Measurements from ENCODE around the gene COPZ2.
"Not testable (repeated sequence)": the region's sequence is repeated elsewhere in the genome, so short reads cannot be mapped to it uniquely, and the experiment has no call there.

The COPZ2 gene
- total RNA-seq = 0.19 to 0.70 (median 0.69) reads per million in 3 donors

GRCh38 chr17:48037036-48037837 lies at the start of gene COPZ2:
COPZ2 (minus strand) TSS chr17:48037797; CDS start chr17:48037777, 20 bp downstream.
- Histone ChIP-seq H3K4me1 (ENCODE audit: control insufficient read depth, insufficient read depth, low read length, poor library complexity, severe bottlenecking) (peaks cover 8% of the 10 kb centered on the region), H3K27me3 (replicated peaks; ENCODE audit: control insufficient read depth, insufficient read depth, low read length, poor library complexity, severe bottlenecking) (peaks cover 6% of the 10 kb centered on the region), H3K9me3 (ENCODE audit: control insufficient read depth, low read length) (no peaks in the 10 kb centered on the region), H3K36me3 (ENCODE audit: control insufficient read depth, insufficient read depth, low read length) (no peaks in the 10 kb centered on the region), H3K27ac (ENCODE audit: insufficient read depth, low read length, poor library complexity, severe bottlenecking) (no peak within 1 kb of the TSS), H3K4me3 (ENCODE audit: insufficient read depth, low read depth, low read length, poor library complexity, severe bottlenecking) (peak within 1 kb of the TSS; percentile 72)
- DNase-seq = peak; percentile 37 to 49 (median 40)

GRCh38 chr17:48084932-48085331 lies 47.3 kb upstream of the COPZ2 start:
- DNase-seq = no peak
- Histone ChIP-seq H3K36me3 (ENCODE audit: control insufficient read depth, insufficient read depth, low read length) (no peaks in the 10 kb centered on the region), H3K9me3 (ENCODE audit: control insufficient read depth, low read length) (no peaks in the 10 kb centered on the region), H3K27me3 (replicated peaks; ENCODE audit: control insufficient read depth, insufficient read depth, low read length, poor library complexity, severe bottlenecking) (no peaks in the 10 kb centered on the region), H3K4me1 (ENCODE audit: control insufficient read depth, insufficient read depth, low read length, poor library complexity, severe bottlenecking) (no peaks in the 10 kb centered on the region), H3K27ac (ENCODE audit: insufficient read depth, low read length, poor library complexity, severe bottlenecking) (no peak overlapping the region), H3K4me3 (ENCODE audit: insufficient read depth, low read depth, low read length, poor library complexity, severe bottlenecking) (no peak overlapping the region)

GRCh38 chr17:48081858-48082257 lies 44.3 kb upstream of the COPZ2 start:
- no peak overlapping the region for H3K4me3 ChIP-seq (ENCODE audit: insufficient read depth, low read depth, low read length, poor library complexity, severe bottlenecking)

GRCh38 chr17:48077152-48077551 lies 39.6 kb upstream of the COPZ2 start:
- H3K27me3 ChIP-seq (replicated peaks; ENCODE audit: control insufficient read depth, insufficient read depth, low read length, poor library complexity, severe bottlenecking); H3K4me3 ChIP-seq (ENCODE audit: insufficient read depth, low read depth, low read length, poor library complexity, severe bottlenecking); H3K27ac ChIP-seq (ENCODE audit: insufficient read depth, low read length, poor library complexity, severe bottlenecking); H3K9me3 ChIP-seq (ENCODE audit: control insufficient read depth, low read length); DNase-seq; H3K4me1 ChIP-seq (ENCODE audit: control insufficient read depth, insufficient read depth, low read length, poor library complexity, severe bottlenecking): not testable (repeated sequence)
- peaks cover 22% of the 10 kb centered on the region for H3K36me3 ChIP-seq (ENCODE audit: control insufficient read depth, insufficient read depth, low read length)

More at GRCh38 chr17:48081858-48082257, 44.3 kb upstream of the COPZ2 start:
- Histone ChIP-seq H3K9me3 (ENCODE audit: control insufficient read depth, low read length) (no peaks in the 10 kb centered on the region), H3K27ac (ENCODE audit: insufficient read depth, low read length, poor library complexity, severe bottlenecking) (no peak overlapping the region), H3K27me3 (replicated peaks; ENCODE audit: control insufficient read depth, insufficient read depth, low read length, poor library complexity, severe bottlenecking) (no peaks in the 10 kb centered on the region), H3K4me1 (ENCODE audit: control insufficient read depth, insufficient read depth, low read length, poor library complexity, severe bottlenecking) (no peaks in the 10 kb centered on the region), H3K36me3 (ENCODE audit: control insufficient read depth, insufficient read depth, low read length) (peaks cover under 1% of the 10 kb centered on the region)
- no peak for DNase-seq

GRCh38 chr17:48074322-48075081 lies 36.9 kb upstream of the COPZ2 start:
- no peak overlapping the region for H3K4me3 ChIP-seq (ENCODE audit: insufficient read depth, low read depth, low read length, poor library complexity, severe bottlenecking)
- H3K27me3 ChIP-seq (replicated peaks; ENCODE audit: control insufficient read depth, insufficient read depth, low read length, poor library complexity, severe bottlenecking) = no peaks in the 10 kb centered on the region
- DNase-seq = peak; percentile 52 to 63 (median 53)
- no peaks in the 10 kb centered on the region for H3K9me3 ChIP-seq (ENCODE audit: control insufficient read depth, low read length)
- H3K4me1 ChIP-seq (ENCODE audit: control insufficient read depth, insufficient read depth, low read length, poor library complexity, severe bottlenecking) = no peaks in the 10 kb centered on the region
- H3K27ac ChIP-seq (ENCODE audit: insufficient read depth, low read length, poor library complexity, severe bottlenecking) = no peak overlapping the region
- H3K36me3 ChIP-seq (ENCODE audit: control insufficient read depth, insufficient read depth, low read length) = peaks cover 28% of the 10 kb centered on the region

- H3K36me3 ChIP-seq (ENCODE audit: control insufficient read depth, insufficient read depth, low read length) = peaks cover 28% of the 10 kb centered on the region
- DNase-seq; H3K27ac ChIP-seq (ENCODE audit: insufficient read depth, low read length, poor library complexity, severe bottlenecking); H3K4me3 ChIP-seq (ENCODE audit: insufficient read depth, low read depth, low read length, poor library complexity, severe bottlenecking); H3K9me3 ChIP-seq (ENCODE audit: control insufficient read depth, low read length); H3K4me1 ChIP-seq (ENCODE audit: control insufficient read depth, insufficient read depth, low read length, poor library complexity, severe bottlenecking); H3K27me3 ChIP-seq (replicated peaks; ENCODE audit: control insufficient read depth, insufficient read depth, low read length, poor library complexity, severe bottlenecking): not testable (repeated sequence)
Measured at GRCh38 chr17:48073566-48074094, 36.0 kb upstream of the COPZ2 start.

GRCh38 chr17:48072811-48073210 lies 35.2 kb upstream of the COPZ2 start:
- not testable (repeated sequence) for H3K27me3 ChIP-seq (replicated peaks; ENCODE audit: control insufficient read depth, insufficient read depth, low read length, poor library complexity, severe bottlenecking); H3K4me1 ChIP-seq (ENCODE audit: control insufficient read depth, insufficient read depth, low read length, poor library complexity, severe bottlenecking); H3K4me3 ChIP-seq (ENCODE audit: insufficient read depth, low read depth, low read length, poor library complexity, severe bottlenecking); DNase-seq; H3K9me3 ChIP-seq (ENCODE audit: control insufficient read depth, low read length); H3K27ac ChIP-seq (ENCODE audit: insufficient read depth, low read length, poor library complexity, severe bottlenecking)
- H3K36me3 ChIP-seq (ENCODE audit: control insufficient read depth, insufficient read depth, low read length) = peaks cover 32% of the 10 kb centered on the region

- Histone ChIP-seq H3K9me3 (ENCODE audit: control insufficient read depth, low read length) (no peaks in the 10 kb centered on the region), H3K4me1 (ENCODE audit: control insufficient read depth, insufficient read depth, low read length, poor library complexity, severe bottlenecking) (no peaks in the 10 kb centered on the region), H3K27ac (ENCODE audit: insufficient read depth, low read length, poor library complexity, severe bottlenecking) (no peak overlapping the region), H3K36me3 (ENCODE audit: control insufficient read depth, insufficient read depth, low read length) (peaks cover 29% of the 10 kb centered on the region), H3K4me3 (ENCODE audit: insufficient read depth, low read depth, low read length, poor library complexity, severe bottlenecking) (no peak overlapping the region), H3K27me3 (replicated peaks; ENCODE audit: control insufficient read depth, insufficient read depth, low read length, poor library complexity, severe bottlenecking) (no peaks in the 10 kb centered on the region)
- DNase-seq = no peak
Measured at GRCh38 chr17:48071654-48072053, 34.1 kb upstream of the COPZ2 start.

GRCh38 chr17:48070195-48070594 lies 32.6 kb upstream of the COPZ2 start:
- Histone ChIP-seq H3K36me3 (ENCODE audit: control insufficient read depth, insufficient read depth, low read length) (peaks cover 16% of the 10 kb centered on the region), H3K9me3 (ENCODE audit: control insufficient read depth, low read length) (no peaks in the 10 kb centered on the region), H3K4me1 (ENCODE audit: control insufficient read depth, insufficient read depth, low read length, poor library complexity, severe bottlenecking) (no peaks in the 10 kb centered on the region), H3K27ac (ENCODE audit: insufficient read depth, low read length, poor library complexity, severe bottlenecking) (no peak overlapping the region), H3K4me3 (ENCODE audit: insufficient read depth, low read depth, low read length, poor library complexity, severe bottlenecking) (no peak overlapping the region), H3K27me3 (replicated peaks; ENCODE audit: control insufficient read depth, insufficient read depth, low read length, poor library complexity, severe bottlenecking) (no peaks in the 10 kb centered on the region)
- no peak for DNase-seq

GRCh38 chr17:48068491-48068961 lies 30.9 kb upstream of the COPZ2 start:
- Histone ChIP-seq H3K36me3 (ENCODE audit: control insufficient read depth, insufficient read depth, low read length) (peaks cover 17% of the 10 kb centered on the region), H3K4me1 (ENCODE audit: control insufficient read depth, insufficient read depth, low read length, poor library complexity, severe bottlenecking) (no peaks in the 10 kb centered on the region), H3K4me3 (ENCODE audit: insufficient read depth, low read depth, low read length, poor library complexity, severe bottlenecking) (no peak overlapping the region), H3K27me3 (replicated peaks; ENCODE audit: control insufficient read depth, insufficient read depth, low read length, poor library complexity, severe bottlenecking) (no peaks in the 10 kb centered on the region), H3K9me3 (ENCODE audit: control insufficient read depth, low read length) (no peaks in the 10 kb centered on the region), H3K27ac (ENCODE audit: insufficient read depth, low read length, poor library complexity, severe bottlenecking) (no peak overlapping the region)
- no peak for DNase-seq

Data from effector memory CD4-positive, alpha-beta T cell (primary cell).